ENCODE data around the gene GOLT1A. TPM values are rescaled to one million over a fixed set of nuclear protein-coding genes. Genes with fewer than 3 reads are reported as not detected.
A peak's percentile ranks its signal among the peaks of the same experiment; 100 is the strongest.
"Not testable (repeated sequence)": the region's sequence is repeated elsewhere in the genome, so short reads cannot be mapped to it uniquely, and the experiment has no call there.

The GOLT1A gene
- total RNA-seq, 1 donor from 2014 or later = not detected

GRCh38 chr1:204249736-204250427, 36.1 kb upstream of the GOLT1A start:
- no peak for DNase-seq (ENCODE audit: low read depth)

- no peak for DNase-seq (ENCODE audit: low read depth)
Observed at GRCh38 chr1:204248954-204249353, 35.2 kb upstream of the GOLT1A start.

GRCh38 chr1:204246876-204247275, 33.1 kb upstream of the GOLT1A start:
- DNase-seq (ENCODE audit: low read depth) = no peak

- no peak for DNase-seq (ENCODE audit: low read depth)
Observed at GRCh38 chr1:204242920-204243319, 29.1 kb upstream of the GOLT1A start.

GRCh38 chr1:204241914-204242313, 28.1 kb upstream of the GOLT1A start:
- no peak for DNase-seq (ENCODE audit: low read depth)

GRCh38 chr1:204241050-204241449, 27.3 kb upstream of the GOLT1A start:
- DNase-seq (ENCODE audit: low read depth) = no peak

- no peak for DNase-seq (ENCODE audit: low read depth)
Observed at GRCh38 chr1:204240233-204240632, 26.4 kb upstream of the GOLT1A start.

GRCh38 chr1:204239401-204239800, 25.6 kb upstream of the GOLT1A start:
- not testable (repeated sequence) for DNase-seq (ENCODE audit: low read depth)

- DNase-seq (ENCODE audit: low read depth) = not testable (repeated sequence)
Observed at GRCh38 chr1:204238520-204238919, 24.7 kb upstream of the GOLT1A start.

GRCh38 chr1:204237515-204237914, 23.7 kb upstream of the GOLT1A start:
- not testable (repeated sequence) for DNase-seq (ENCODE audit: low read depth)

- DNase-seq (ENCODE audit: low read depth) = peak; percentile 36
Observed at GRCh38 chr1:204232526-204232925, 18.7 kb upstream of the GOLT1A start.

- DNase-seq (ENCODE audit: low read depth) = no peak
Observed at GRCh38 chr1:204230211-204230610, 16.4 kb upstream of the GOLT1A start.

GRCh38 chr1:204228896-204229295, 15.1 kb upstream of the GOLT1A start:
- DNase-seq (ENCODE audit: low read depth) = no peak

- DNase-seq (ENCODE audit: low read depth) = no peak
Observed at GRCh38 chr1:204227996-204228785, 14.4 kb upstream of the GOLT1A start.

GRCh38 chr1:204227351-204227750, 13.6 kb upstream of the GOLT1A start:
- no peak for DNase-seq (ENCODE audit: low read depth)

- DNase-seq (ENCODE audit: low read depth) = no peak
Observed at GRCh38 chr1:204225841-204226735, 12.3 kb upstream of the GOLT1A start.

GRCh38 chr1:204224655-204225054, 10.9 kb upstream of the GOLT1A start:
- DNase-seq (ENCODE audit: low read depth) = no peak

- DNase-seq (ENCODE audit: low read depth) = no peak
Observed at GRCh38 chr1:204223129-204223860, 9.5 kb upstream of the GOLT1A start.

GRCh38 chr1:204222764-204223055, 8.9 kb upstream of the GOLT1A start:
- DNase-seq (ENCODE audit: low read depth) = no peak

- no peak for DNase-seq (ENCODE audit: low read depth)
Observed at GRCh38 chr1:204222006-204222763, 8.4 kb upstream of the GOLT1A start.

Data from myocyte (in vitro differentiated cells).